Rectal smooth muscle tissue (tissue), 1 donor: ENCODE measurements around the gene SPHK2.
"Not testable (repeated sequence)": the region's sequence is repeated elsewhere in the genome, so short reads cannot be mapped to it uniquely, and the experiment has no call there.

ENCODE experiments used
- H3K27ac ChIP-seq: one replicate; pipeline ENCODE4 v1.7.0; 2013; ENCODE audit warnings: low read depth, low read length, inconsistent platforms
- H3K27me3 ChIP-seq: one replicate; pipeline ENCODE4 v1.7.0; 2013; ENCODE audit warnings: low read length; ENCODE audit not compliant: control insufficient read depth, insufficient read depth
- H3K36me3 ChIP-seq: one replicate; pipeline ENCODE4 v1.7.0; 2013; ENCODE audit warnings: low read length; ENCODE audit not compliant: control insufficient read depth, insufficient read depth
- H3K4me1 ChIP-seq: one replicate; pipeline ENCODE4 v1.7.0; 2013; ENCODE audit warnings: low read length; ENCODE audit not compliant: control insufficient read depth, insufficient read depth
- H3K4me3 ChIP-seq: one replicate; pipeline ENCODE4 v1.7.0; 2013; ENCODE audit warnings: low read length
- H3K9ac ChIP-seq: one replicate; pipeline ENCODE4 v1.7.0; 2013; ENCODE audit warnings: low read length

SPHK2 gene

GRCh38 chr19:48618916-48619691 lies at the start of gene SPHK2, which contains the start of gene RPL18:
SPHK2 (plus strand) TSS chr19:48619506; CDS start chr19:48620515, 1,009 bp downstream.
RPL18 (minus strand) TSS chr19:48619178; CDS start chr19:48619143, 35 bp downstream.
- Histone ChIP-seq H3K9ac (peak within 1 kb of the TSS; percentile 82), H3K4me1 (peaks cover 22% of the 10 kb centered on the region), H3K36me3 (peaks cover 24% of the 10 kb centered on the region), H3K27me3 (no peaks in the 10 kb centered on the region), H3K4me3 (peak within 1 kb of the TSS; percentile 96), H3K27ac (peak within 1 kb of the TSS; percentile 90)

GRCh38 chr19:48569814-48570213 lies 49.5 kb upstream of the SPHK2 start:
- H3K36me3 ChIP-seq, result no peaks in the 10 kb centered on the region
- no peak overlapping the region for H3K27ac ChIP-seq

GRCh38 chr19:48571378-48572162 lies 47.7 kb upstream of the SPHK2 start:
- no peak overlapping the region for H3K9ac ChIP-seq
- peaks cover 4% of the 10 kb centered on the region for H3K27me3 ChIP-seq
- no peak overlapping the region for H3K4me3 ChIP-seq
- no peak overlapping the region for H3K27ac ChIP-seq
- H3K36me3 ChIP-seq, result no peaks in the 10 kb centered on the region
- peaks cover 6% of the 10 kb centered on the region for H3K4me1 ChIP-seq

More at GRCh38 chr19:48569814-48570213, 49.5 kb upstream of the SPHK2 start:
- peaks cover 4% of the 10 kb centered on the region for H3K27me3 ChIP-seq
- no peak overlapping the region for H3K4me3 ChIP-seq
- H3K4me1 ChIP-seq, result peaks cover 6% of the 10 kb centered on the region
- H3K9ac ChIP-seq, result no peak overlapping the region

GRCh38 chr19:48573163-48573505 lies 46.2 kb upstream of the SPHK2 start:
- Histone ChIP-seq H3K36me3 (no peaks in the 10 kb centered on the region), H3K27me3 (peaks cover 4% of the 10 kb centered on the region), H3K27ac (no peak overlapping the region), H3K9ac (no peak overlapping the region), H3K4me3 (no peak overlapping the region), H3K4me1 (peaks cover 4% of the 10 kb centered on the region)

- H3K4me1 ChIP-seq, result no peaks in the 10 kb centered on the region
- H3K27me3 ChIP-seq, result no peaks in the 10 kb centered on the region
- no peak overlapping the region for H3K9ac ChIP-seq
- no peaks in the 10 kb centered on the region for H3K36me3 ChIP-seq
- no peak overlapping the region for H3K4me3 ChIP-seq
- no peak overlapping the region for H3K27ac ChIP-seq
These were observed 43.2 kb upstream of the SPHK2 start for GRCh38 chr19:48575931-48576622.

- H3K4me3 ChIP-seq, H3K27ac ChIP-seq, H3K27me3 ChIP-seq, H3K36me3 ChIP-seq, H3K9ac ChIP-seq, H3K4me1 ChIP-seq: not testable (repeated sequence)
These were observed 41.4 kb upstream of the SPHK2 start for GRCh38 chr19:48577908-48578307.

- Histone ChIP-seq H3K27me3 (no peaks in the 10 kb centered on the region), H3K27ac (no peak overlapping the region), H3K4me1 (no peaks in the 10 kb centered on the region)
These were observed 40.4 kb upstream of the SPHK2 start for GRCh38 chr19:48578891-48579290.

GRCh38 chr19:48582168-48582567 lies 37.1 kb upstream of the SPHK2 start:
- Histone ChIP-seq H3K4me1 (peaks cover 2% of the 10 kb centered on the region), H3K27ac (no peak overlapping the region), H3K9ac (no peak overlapping the region), H3K27me3 (no peaks in the 10 kb centered on the region), H3K4me3 (no peak overlapping the region), H3K36me3 (no peaks in the 10 kb centered on the region)

More at GRCh38 chr19:48578891-48579290, 40.4 kb upstream of the SPHK2 start:
- Histone ChIP-seq H3K4me3 (no peak overlapping the region), H3K9ac (no peak overlapping the region), H3K36me3 (no peaks in the 10 kb centered on the region)

GRCh38 chr19:48587387-48587786 lies 31.9 kb upstream of the SPHK2 start:
- H3K36me3 ChIP-seq, result no peaks in the 10 kb centered on the region
- no peaks in the 10 kb centered on the region for H3K27me3 ChIP-seq

GRCh38 chr19:48588670-48589401 lies 30.5 kb upstream of the SPHK2 start:
- Histone ChIP-seq H3K9ac (no peak overlapping the region), H3K4me1 (peaks cover 4% of the 10 kb centered on the region), H3K36me3 (no peaks in the 10 kb centered on the region), H3K27me3 (no peaks in the 10 kb centered on the region), H3K27ac (no peak overlapping the region), H3K4me3 (peak overlapping the region; percentile 74)

More at GRCh38 chr19:48587387-48587786, 31.9 kb upstream of the SPHK2 start:
- no peak overlapping the region for H3K27ac ChIP-seq
- H3K4me3 ChIP-seq, result no peak overlapping the region
- peaks cover 4% of the 10 kb centered on the region for H3K4me1 ChIP-seq
- H3K9ac ChIP-seq, result no peak overlapping the region

GRCh38 chr19:48591021-48591420 lies 28.3 kb upstream of the SPHK2 start:
- Histone ChIP-seq H3K36me3 (no peaks in the 10 kb centered on the region), H3K27me3 (no peaks in the 10 kb centered on the region), H3K4me3 (no peak overlapping the region), H3K4me1 (peaks cover 2% of the 10 kb centered on the region), H3K9ac (no peak overlapping the region), H3K27ac (no peak overlapping the region)

GRCh38 chr19:48595171-48595570 lies 24.1 kb upstream of the SPHK2 start:
- Histone ChIP-seq H3K9ac (no peak overlapping the region), H3K27me3 (no peaks in the 10 kb centered on the region), H3K4me1 (no peaks in the 10 kb centered on the region), H3K36me3 (no peaks in the 10 kb centered on the region), H3K27ac (no peak overlapping the region), H3K4me3 (no peak overlapping the region)
